SK-N-SH (cell line): ENCODE measurements around the gene WDR7. TPM values are rescaled to one million over a fixed set of nuclear protein-coding genes. Genes with fewer than 3 reads are reported as not detected.

ENCODE experiments used
- CTCF ChIA-PET: fragments of 300-600, 350-600 bp; formaldehyde crosslinking; extraction: SDS; loops from one replicate; lab custom pipeline; 2021; lab: Yijun Ruan, JAX
- POLR2A ChIA-PET: fragments of 350-600 bp; sonication (Branson Sonifier 250); formaldehyde crosslinking; extraction: SDS; loops from one replicate; lab custom pipeline; 2020; ENCODE audit warnings: antibody characterized with exemption, inconsistent platforms; lab: Yijun Ruan, JAX
- DNase-seq: peaks from one replicate; pipeline ENCODE4 v3.0.0; 2012
- H2AFZ ChIP-seq: fragments of 200-600 bp; sonication (generic); 2 replicates; pipeline ENCODE4 v1.8.1; 2016; ENCODE audit warnings: antibody characterized with exemption, mild to moderate bottlenecking, low read depth
- H3F3A ChIP-seq: fragments of 200-600 bp; sonication (generic); replicated peaks from 2 replicates; pipeline ENCODE3; 2016; ENCODE audit warnings: antibody characterized with exemption, mild to moderate bottlenecking; ENCODE audit not compliant: insufficient read depth
- H3K27ac ChIP-seq, 2 experiments: fragments of 200-500 bp in 1 of 2; fragments of 200-600 bp in 1 of 2; sonication (Bioruptor generic) in 1 of 2; sonication (generic), shearing (Covaris generic) in 1 of 2; 2 replicates each; pipeline versions ENCODE4 v1.5.1 to v1.6.1; 2014 to 2016; ENCODE audit warnings: low read depth in 2 of 2, inconsistent platforms in 1 of 2, low read length in 1 of 2, mild to moderate bottlenecking in 1 of 2, mixed read lengths in 1 of 2
- H3K27me3 ChIP-seq: fragments of 200-600 bp; sonication (generic), shearing (Covaris generic); 2 replicates; pipeline ENCODE4 v1.6.1; 2016; ENCODE audit warnings: mixed run types; ENCODE audit not compliant: insufficient read depth
- H3K36me3 ChIP-seq, 2 experiments: fragments of 200-500 bp in 1 of 2; fragments of 200-600 bp in 1 of 2; sonication (Bioruptor generic) in 1 of 2; sonication (generic) in 1 of 2; replicated peaks in 1 of 2; 2 replicates each; pipeline versions ENCODE3 to v1.5.1; 2014 to 2016; ENCODE audit warnings: low read length in 1 of 2, mild to moderate bottlenecking in 1 of 2; ENCODE audit not compliant: insufficient read depth in 2 of 2, control insufficient read depth in 1 of 2
- H3K4me1 ChIP-seq, 2 experiments: fragments of 200-500 bp in 1 of 2; fragments of 200-600 bp in 1 of 2; sonication (Bioruptor generic) in 1 of 2; sonication (generic), shearing (Covaris generic) in 1 of 2; 2 replicates each; pipeline versions ENCODE4 v1.5.1 to v1.6.1; 2014 to 2016; ENCODE audit warnings: low read depth in 1 of 2, low read length in 1 of 2, mixed run types in 1 of 2; ENCODE audit not compliant: insufficient read depth in 2 of 2, control insufficient read depth in 1 of 2
- H3K4me2 ChIP-seq: fragments of 200-600 bp; sonication (generic), shearing (Covaris generic); 2 replicates; pipeline ENCODE4 v1.6.1; 2017; ENCODE audit warnings: mixed run types
- H3K4me3 ChIP-seq, 2 experiments: fragments of 200-500 bp in 1 of 2; fragments of 200-600 bp in 1 of 2; sonication (Bioruptor generic) in 1 of 2; sonication (generic), shearing (Covaris generic) in 1 of 2; 2 replicates each; pipeline versions ENCODE4 v1.5.1 to v1.8.1; 2014 to 2016; ENCODE audit warnings: low read depth in 2 of 2, inconsistent platforms in 1 of 2, low read length in 1 of 2, mild to moderate bottlenecking in 1 of 2, mixed read lengths in 1 of 2, moderate library complexity in 1 of 2
- H3K79me2 ChIP-seq: fragments of 200-600 bp; sonication (generic); 2 replicates; pipeline ENCODE4 v1.8.1; 2017; ENCODE audit warnings: mild to moderate bottlenecking; ENCODE audit not compliant: insufficient read depth
- H3K9ac ChIP-seq: fragments of 200-600 bp; sonication (generic); 2 replicates; pipeline ENCODE4 v1.6.1; 2017; ENCODE audit warnings: mixed run types
- H3K9me2 ChIP-seq: fragments of 200-600 bp; sonication (generic); 2 replicates; pipeline ENCODE4 v1.6.1; 2017; ENCODE audit warnings: mixed run types
- H3K9me3 ChIP-seq: fragments of 200-600 bp; sonication (generic); 2 replicates; pipeline ENCODE4 v1.6.1; 2017; ENCODE audit warnings: mixed run types, mild to moderate bottlenecking, moderate library complexity
- H4K20me1 ChIP-seq: fragments of 200-600 bp; sonication (generic); 2 replicates; pipeline ENCODE4 v1.6.1; 2017; ENCODE audit warnings: mild to moderate bottlenecking, mixed run types; ENCODE audit not compliant: insufficient read depth
- ELF1 ChIP-seq: IDR thresholded peaks from 2 replicates; pipeline ENCODE4 v1.4.0; 2012
- EP300 ChIP-seq, 2 experiments: IDR thresholded peaks; 2 replicates each; pipeline versions ENCODE4 v1.4.0 to v1.6.1; 2012; ENCODE audit warnings: borderline replicate concordance in 1 of 2, low read depth in 1 of 2, low read length in 1 of 2
- FOXJ3 ChIP-seq: sonication (generic); formaldehyde crosslinking; IDR thresholded peaks from 2 replicates; pipeline ENCODE4 v1.5.1; 2020; ENCODE audit warnings: mild to moderate bottlenecking, missing genetic modification reagents
- GABPA ChIP-seq: IDR thresholded peaks from 2 replicates; pipeline ENCODE4 v1.4.0; 2012; ENCODE audit warnings: low read depth, mild to moderate bottlenecking
- IRF3 ChIP-seq: fragments of 150-350 bp; IDR thresholded peaks from 2 replicates; pipeline ENCODE4 v1.6.1; 2016; ENCODE audit warnings: mild to moderate bottlenecking, low read depth, low read length
- JUND ChIP-seq: IDR thresholded peaks from 2 replicates; pipeline ENCODE4 v1.4.0; 2012
- MAX ChIP-seq: IDR thresholded peaks from 2 replicates; pipeline ENCODE4 v1.4.0; 2012; ENCODE audit warnings: low read depth
- MEF2A ChIP-seq: IDR thresholded peaks from 2 replicates; pipeline ENCODE4 v1.4.0; 2012; ENCODE audit warnings: low read depth, borderline replicate concordance
- MXI1 ChIP-seq: IDR thresholded peaks from 2 replicates; pipeline ENCODE4 v1.6.1; 2012; ENCODE audit warnings: mild to moderate bottlenecking, low read depth, low read length, improper control_type of control experiment
- POLR2AphosphoS5 ChIP-seq: IDR thresholded peaks from 2 replicates; pipeline ENCODE4 v1.6.1; 2012; ENCODE audit warnings: low read depth, low read length
- RCOR1 ChIP-seq: fragments of 150-350 bp; IDR thresholded peaks from 2 replicates; pipeline ENCODE4 v1.6.1; 2017; ENCODE audit warnings: antibody characterized with exemption, low read length
- RXRA ChIP-seq: IDR thresholded peaks from 2 replicates; pipeline ENCODE4 v1.4.0; 2012; ENCODE audit warnings: low read depth, mild to moderate bottlenecking, borderline replicate concordance
- TAF1 ChIP-seq: IDR thresholded peaks from 2 replicates; pipeline ENCODE4 v1.6.1; 2012; ENCODE audit warnings: low read depth, mild to moderate bottlenecking, low read length, moderate library complexity, borderline replicate concordance
- TCF12 ChIP-seq: IDR thresholded peaks from 2 replicates; pipeline ENCODE4 v1.4.0; 2012
- TEAD4 ChIP-seq: IDR thresholded peaks from 2 replicates; pipeline ENCODE4 v1.4.0; 2012; ENCODE audit warnings: mild to moderate bottlenecking, borderline replicate concordance; ENCODE audit not compliant: insufficient read depth
- USF2 ChIP-seq: fragments of 150-350 bp; IDR thresholded peaks from 2 replicates; pipeline ENCODE4 v1.6.1; 2017; ENCODE audit warnings: antibody characterized with exemption, low read length, low read depth, borderline replicate concordance
- YY1 ChIP-seq: IDR thresholded peaks from 2 replicates; pipeline ENCODE4 v1.4.0; 2012; ENCODE audit warnings: low read depth, mild to moderate bottlenecking
- ZBTB33 ChIP-seq: IDR thresholded peaks from 2 replicates; pipeline ENCODE4 v1.4.0; 2012; ENCODE audit warnings: low read depth, borderline replicate concordance
- WGBS: methylation state at CpG from one replicate; pipeline ENCODE4 v1.1.6; 2017; ENCODE audit warnings: low lambda C conversion rate; 5-methylcytosine and 5-hydroxymethylcytosine counted together
- polyA plus RNA-seq, 3 experiments: library from polyadenylated mRNA; depleted of rRNA; stranded (reverse); fragments of >200 nt; gene quantifications; 2 replicates each; pipeline ENCODE4 v1.2.3, GENCODE V29; 2012

The WDR7 gene
- polyA plus RNA-seq, 1 of the 3 experiments (the other 2 are of a cell fraction): 4.1 TPM

GRCh38 chr18:56676639-56677038 lies 25.5 kb downstream of the WDR7 start:
- no peaks in the 10 kb centered on the region for H3K9me2 ChIP-seq
- TF ChIP-seq MXI1: no peak
- no peak for TF ChIP-seq POLR2AphosphoS5
- no peak for TF ChIP-seq USF2
- TF ChIP-seq TEAD4: no peak
- TF ChIP-seq MAX: no peak
- TF ChIP-seq ZBTB33: no peak
- no peak for TF ChIP-seq EP300 (IDR thresholded peaks at IDR 0.05; ENCODE audit: borderline replicate concordance in 1 of 2, low read depth in 1 of 2, low read length in 1 of 2)
- TF ChIP-seq TAF1: no peak
- no peak for TF ChIP-seq JUND
- no peak for TF ChIP-seq RXRA
- POLR2A ChIA-PET: no interaction called here
- no peaks in the 10 kb centered on the region; the same call in 1 of the 2 replicates for H3K79me2 ChIP-seq
- 80% methylated on average over 2 of the region's 2 CpGs for WGBS
- H3K4me1 ChIP-seq: no peaks in the 10 kb centered on the region
- H3K4me2 ChIP-seq: no peak overlapping the region
- H2AFZ ChIP-seq: no peak overlapping the region
- no peaks in the 10 kb centered on the region for H3K27me3 ChIP-seq
- no peak overlapping the region for H3K27ac ChIP-seq
- no peak for DNase-seq
- H3F3A ChIP-seq: no peaks in the 10 kb centered on the region
- H3K9ac ChIP-seq: no peak overlapping the region
- H4K20me1 ChIP-seq: no peaks in the 10 kb centered on the region
- no peaks in the 10 kb centered on the region for H3K9me3 ChIP-seq
- no peaks in the 10 kb centered on the region for H3K36me3 ChIP-seq
- CTCF ChIA-PET: interaction anchor here (1.3 kb wide), 1 partner anchor 26 kb away, joined by 6 read pairs; no protein-coding TSS in a partner anchor
- no peak overlapping the region for H3K4me3 ChIP-seq

- DNase-seq: no peak
These were observed 27.8 kb downstream of the WDR7 start for GRCh38 chr18:56678836-56679565.

More at GRCh38 chr18:56678836-56679565, 27.8 kb downstream of the WDR7 start:
- no peak for TF ChIP-seq POLR2AphosphoS5
- no peak for TF ChIP-seq IRF3
- TF ChIP-seq FOXJ3 (CRISPR knock-in tag): no peak
- no peak for TF ChIP-seq MEF2A
- no peak for TF ChIP-seq RCOR1
- TF ChIP-seq ELF1: no peak
- no peak for TF ChIP-seq JUND
- no peak for TF ChIP-seq TCF12
- TF ChIP-seq GABPA: no peak
- no peak for TF ChIP-seq YY1
- no peaks in the 10 kb centered on the region for H3F3A ChIP-seq
- no peaks in the 10 kb centered on the region for H3K27me3 ChIP-seq
- H3K4me2 ChIP-seq: no peak overlapping the region
- H3K27ac ChIP-seq: no peak overlapping the region
- H3K9me2 ChIP-seq: no peaks in the 10 kb centered on the region
- no peak overlapping the region for H2AFZ ChIP-seq
- no peaks in the 10 kb centered on the region for H3K36me3 ChIP-seq
- H3K4me1 ChIP-seq: no peaks in the 10 kb centered on the region
- H4K20me1 ChIP-seq: no peaks in the 10 kb centered on the region
- WGBS: 92% methylated on average over 4 of the region's 4 CpGs
- no peak overlapping the region for H3K4me3 ChIP-seq
- no peak overlapping the region for H3K9ac ChIP-seq
- H3K9me3 ChIP-seq: no peaks in the 10 kb centered on the region
- POLR2A ChIA-PET: no interaction called here
- CTCF ChIA-PET: no interaction called here
- no peaks in the 10 kb centered on the region for H3K79me2 ChIP-seq
